WTC11 (cell line): ENCODE measurements around the gene KLHL13. TPM values are rescaled to one million over a fixed set of nuclear protein-coding genes. Genes with fewer than 3 reads are reported as not detected.

Experiments used
- ATAC-seq: fragments of 200-7000 bp; cut with Tn5 transposase; 2 replicates; pipeline ENCODE4 v1.10.0; 2021; ENCODE audit warnings: mild to moderate bottlenecking, moderate library complexity
- CTCF ChIA-PET: fragments of 300-600 bp; sonication (Branson Sonifier 250); formaldehyde crosslinking; loops from one replicate; lab custom pipeline; 2021; ENCODE audit warnings: antibody characterized with exemption; lab: Charles Lee
- POLR2A ChIA-PET: fragments of 350-600 bp; sonication (Branson Sonifier 250); formaldehyde crosslinking; loops from one replicate; lab custom pipeline; 2021; ENCODE audit warnings: antibody characterized with exemption; lab: Charles Lee
- DNase-seq: peaks from one replicate; pipeline ENCODE4 v3.0.0; 2021; ENCODE audit warnings: low spot score
- H3K27ac Mint-ChIP-seq: 2 replicates; pipeline ENCODE4 v1.8.0; 2021; ENCODE audit warnings: mixed read lengths
- H3K27me3 Mint-ChIP-seq: 2 replicates; pipeline ENCODE4 v1.8.0; 2021; ENCODE audit warnings: low read depth, mild to moderate bottlenecking, moderate library complexity, mixed read lengths
- H3K36me3 Mint-ChIP-seq: 2 replicates; pipeline ENCODE4 v1.8.0; 2021; ENCODE audit warnings: mixed read lengths
- H3K4me1 Mint-ChIP-seq: 2 replicates; pipeline ENCODE4 v1.8.0; 2022; ENCODE audit warnings: mixed read lengths
- H3K4me3 Mint-ChIP-seq: 2 replicates; pipeline ENCODE4 v1.8.0; 2021; ENCODE audit warnings: mild to moderate bottlenecking, moderate library complexity, mixed read lengths
- H3K9me3 Mint-ChIP-seq: 2 replicates; pipeline ENCODE4 v1.8.0; 2021; ENCODE audit warnings: mixed read lengths
- CBFB ChIP-seq: sonication (generic); formaldehyde crosslinking; IDR thresholded peaks from 2 replicates; pipeline ENCODE4 v1.8.1; 2022; ENCODE audit warnings: mild to moderate bottlenecking, low read depth, missing genetic modification reagents
- CREB1 ChIP-seq: sonication (generic); formaldehyde crosslinking; IDR thresholded peaks from 2 replicates; pipeline ENCODE4 v1.8.0; 2023; ENCODE audit warnings: mild to moderate bottlenecking, missing genetic modification reagents
- CTCF ChIP-seq: fragments of 200-600 bp; IDR thresholded peaks from 2 replicates; pipeline ENCODE4 v1.8.0; 2022; ENCODE audit warnings: antibody characterized with exemption
- E2F5 ChIP-seq: sonication (generic); formaldehyde crosslinking; IDR thresholded peaks from 2 replicates; pipeline ENCODE4 v1.8.1; 2022; ENCODE audit warnings: mild to moderate bottlenecking, moderate library complexity, missing genetic modification reagents
- EMX1 ChIP-seq: fragments of 250-450 bp; sonication (Bioruptor Pico); IDR thresholded peaks from 2 replicates; pipeline ENCODE4 v1.8.0; 2021; ENCODE audit warnings: mild to moderate bottlenecking
- FOXK1 ChIP-seq: sonication (generic); formaldehyde crosslinking; IDR thresholded peaks from 2 replicates; pipeline ENCODE4 v1.8.0; 2022; ENCODE audit warnings: mild to moderate bottlenecking, moderate library complexity, missing genetic modification reagents
- FOXP1 ChIP-seq: sonication (generic); formaldehyde crosslinking; IDR thresholded peaks from 2 replicates; pipeline ENCODE4 v1.8.0; 2022; ENCODE audit warnings: missing genetic modification reagents, mild to moderate bottlenecking, moderate library complexity, borderline replicate concordance
- HMGXB4 ChIP-seq: sonication (generic); formaldehyde crosslinking; IDR thresholded peaks from 2 replicates; pipeline ENCODE4 v1.8.1; 2023; ENCODE audit warnings: mild to moderate bottlenecking, moderate library complexity, missing genetic modification reagents
- JUN ChIP-seq: sonication (generic); formaldehyde crosslinking; IDR thresholded peaks from 2 replicates; pipeline ENCODE4 v1.8.0; 2023; ENCODE audit warnings: mild to moderate bottlenecking, missing genetic modification reagents
- NFE2L1 ChIP-seq: sonication (generic); formaldehyde crosslinking; IDR thresholded peaks from 2 replicates; pipeline ENCODE4 v1.8.1; 2023; ENCODE audit warnings: missing genetic modification reagents
- OVOL2 ChIP-seq: fragments of 250-450 bp; sonication (Bioruptor Pico); IDR thresholded peaks from 2 replicates; pipeline ENCODE4 v1.9.0; 2021; ENCODE audit warnings: mild to moderate bottlenecking, borderline replicate concordance
- PRRX2 ChIP-seq: fragments of 250-450 bp; sonication (Bioruptor Pico); IDR thresholded peaks from 2 replicates; pipeline ENCODE4 v1.8.0; 2021; ENCODE audit warnings: mild to moderate bottlenecking
- SMAD3 ChIP-seq: sonication (generic); formaldehyde crosslinking; IDR thresholded peaks from 2 replicates; pipeline ENCODE4 v1.8.0; 2022; ENCODE audit warnings: missing genetic modification reagents, mild to moderate bottlenecking, borderline replicate concordance
- SOX15 ChIP-seq: fragments of 250-450 bp; sonication (Bioruptor Pico); IDR thresholded peaks from 2 replicates; pipeline ENCODE4 v1.9.0; 2021; ENCODE audit warnings: mild to moderate bottlenecking
- STAT6 ChIP-seq: sonication (generic); formaldehyde crosslinking; conservative IDR thresholded peaks from 2 replicates; pipeline ENCODE4 v1.8.1; 2023; ENCODE audit warnings: mild to moderate bottlenecking, low read depth, missing genetic modification reagents, moderate library complexity
- TP53 ChIP-seq: sonication (generic); formaldehyde crosslinking; IDR thresholded peaks from 2 replicates; pipeline ENCODE4 v1.8.1; 2023; ENCODE audit warnings: mild to moderate bottlenecking, missing genetic modification reagents
- USF2 ChIP-seq: sonication (generic); formaldehyde crosslinking; IDR thresholded peaks from 2 replicates; pipeline ENCODE4 v1.8.1; 2023; ENCODE audit warnings: mild to moderate bottlenecking, missing genetic modification reagents, moderate library complexity
- ZBTB21 ChIP-seq: sonication (generic); formaldehyde crosslinking; IDR thresholded peaks from 2 replicates; pipeline ENCODE4 v1.8.1; 2023; ENCODE audit warnings: mild to moderate bottlenecking, missing genetic modification reagents, borderline replicate concordance
- ZNF425 ChIP-seq: fragments of 250-450 bp; sonication (Bioruptor Pico); conservative IDR thresholded peaks from 2 replicates; pipeline ENCODE4 v1.9.0; 2021; ENCODE audit warnings: mild to moderate bottlenecking
- ZNF671 ChIP-seq: fragments of 250-450 bp; sonication (Bioruptor Pico); IDR thresholded peaks from 2 replicates; pipeline ENCODE4 v1.8.0; 2021; ENCODE audit warnings: mild to moderate bottlenecking
- total RNA-seq: library from RNA; stranded (reverse); gene quantifications from 3 replicates; pipeline ENCODE4 v1.2.3, GENCODE V29; 2021
- TF ChIP-seq, protein P1 (sequence below): fragments of 250-450 bp; sonication (Bioruptor Pico); IDR thresholded peaks from 2 replicates; pipeline ENCODE4 v1.9.0; 2021; ENCODE audit warnings: mild to moderate bottlenecking
- TF ChIP-seq, protein P2 (sequence below): sonication (generic); formaldehyde crosslinking; IDR thresholded peaks from 2 replicates; pipeline ENCODE4 v1.8.0; 2022; ENCODE audit warnings: mild to moderate bottlenecking, missing genetic modification reagents
- TF ChIP-seq, protein P3 (sequence below): sonication (generic); formaldehyde crosslinking; IDR thresholded peaks from 2 replicates; pipeline ENCODE4 v1.8.0; 2023; ENCODE audit warnings: missing genetic modification reagents

The KLHL13 gene
- total RNA-seq, 1 experiment from 2014 or later: 7.7 TPM

DNA sequence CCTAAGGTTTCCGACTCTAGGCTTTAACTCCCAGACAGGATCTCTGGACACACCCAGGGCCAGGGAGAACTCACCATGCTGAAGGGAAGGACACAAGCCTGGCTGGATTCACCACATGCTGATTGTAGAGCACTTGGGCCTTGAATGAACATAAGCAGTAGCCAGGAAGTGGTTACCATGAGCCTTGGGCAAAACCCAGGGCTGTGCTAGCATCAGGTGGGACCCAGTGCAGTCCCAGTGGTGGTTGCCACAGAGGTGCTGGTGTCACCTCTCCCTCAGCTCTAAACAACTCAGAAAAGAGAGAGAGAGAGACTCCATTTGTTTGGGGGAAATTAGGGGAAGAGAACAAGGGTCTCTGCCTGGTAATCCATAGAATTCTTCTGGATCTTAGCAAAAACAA lies 77.0 kb downstream of the KLHL13 start (continued):
- TF ChIP-seq ZBTB21 (CRISPR knock-in tag) (no peak), NFE2L1 (no peak), ZNF671 (CRISPR knock-in tag) (no peak), FOXK1 (CRISPR knock-in tag) (no peak), EMX1 (CRISPR knock-in tag) (no peak), E2F5 (CRISPR knock-in tag) (no peak), CBFB (CRISPR knock-in tag) (no peak), TP53 (no peak)
- TF ChIP-seq, protein P1, sequence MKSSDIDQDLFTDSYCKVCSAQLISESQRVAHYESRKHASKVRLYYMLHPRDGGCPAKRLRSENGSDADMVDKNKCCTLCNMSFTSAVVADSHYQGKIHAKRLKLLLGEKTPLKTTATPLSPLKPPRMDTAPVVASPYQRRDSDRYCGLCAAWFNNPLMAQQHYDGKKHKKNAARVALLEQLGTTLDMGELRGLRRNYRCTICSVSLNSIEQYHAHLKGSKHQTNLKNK (CRISPR knock-in tag): no peak

DNA sequence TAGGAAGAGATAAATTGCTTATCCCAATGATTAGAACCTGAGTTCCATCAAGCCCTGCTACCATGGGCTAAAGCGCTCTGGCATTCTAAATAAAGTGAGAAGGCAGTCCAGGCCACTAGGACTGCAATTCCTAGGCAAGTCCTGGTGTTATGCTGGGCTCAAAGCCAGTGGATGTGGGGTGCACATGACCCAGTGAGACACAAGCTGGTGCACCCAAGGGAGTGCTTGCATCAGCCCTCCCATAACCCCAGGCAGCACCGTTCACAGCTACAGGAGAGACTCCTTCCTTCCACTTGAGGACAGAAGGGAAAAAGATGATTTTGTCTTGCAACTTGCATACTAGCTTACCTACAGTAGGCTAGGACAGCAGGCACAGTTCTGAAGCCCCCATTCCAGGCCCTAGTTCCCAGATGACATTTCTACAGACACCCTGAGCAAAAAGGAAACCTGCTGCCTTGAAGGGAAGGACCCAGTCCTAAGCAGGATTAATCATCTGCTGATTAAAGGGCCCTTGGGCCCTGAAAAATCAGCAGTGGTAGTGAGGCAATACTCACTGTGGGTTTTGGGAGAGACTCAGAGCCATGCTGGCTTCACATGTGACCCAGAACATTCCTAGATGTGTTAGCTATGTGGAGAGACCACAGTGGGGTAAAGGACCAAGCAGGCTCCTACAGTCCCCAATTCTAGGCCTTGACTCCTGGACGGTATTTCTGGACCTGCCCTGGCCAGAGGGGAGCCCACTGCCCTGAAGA lies 77.8 kb downstream of the KLHL13 start:
- POLR2A ChIA-PET: no interaction called here
- no peak overlapping the region for H3K27ac Mint-ChIP-seq
- no peaks in the 10 kb centered on the region for H3K36me3 Mint-ChIP-seq
- CTCF ChIA-PET: no interaction called here
- no peak overlapping the region for H3K4me3 Mint-ChIP-seq
- peaks cover 13% of the 10 kb centered on the region for H3K9me3 Mint-ChIP-seq
- no peak for DNase-seq
- H3K4me1 Mint-ChIP-seq: no peaks in the 10 kb centered on the region
- H3K27me3 Mint-ChIP-seq: no peaks in the 10 kb centered on the region
- ATAC-seq: no peak
- TF ChIP-seq PRRX2 (CRISPR knock-in tag) (no peak), SOX15 (CRISPR knock-in tag) (no peak), FOXP1 (CRISPR knock-in tag) (no peak), JUN (no peak), CTCF (no peak), NFE2L1 (no peak), E2F5 (CRISPR knock-in tag) (no peak), ZNF425 (no peak), STAT6 (CRISPR knock-in tag) (no peak), HMGXB4 (CRISPR knock-in tag) (no peak), USF2 (CRISPR knock-in tag) (no peak), CREB1 (CRISPR knock-in tag) (no peak), SMAD3 (CRISPR knock-in tag) (no peak), OVOL2 (CRISPR knock-in tag) (no peak)
- TF ChIP-seq, protein P2, sequence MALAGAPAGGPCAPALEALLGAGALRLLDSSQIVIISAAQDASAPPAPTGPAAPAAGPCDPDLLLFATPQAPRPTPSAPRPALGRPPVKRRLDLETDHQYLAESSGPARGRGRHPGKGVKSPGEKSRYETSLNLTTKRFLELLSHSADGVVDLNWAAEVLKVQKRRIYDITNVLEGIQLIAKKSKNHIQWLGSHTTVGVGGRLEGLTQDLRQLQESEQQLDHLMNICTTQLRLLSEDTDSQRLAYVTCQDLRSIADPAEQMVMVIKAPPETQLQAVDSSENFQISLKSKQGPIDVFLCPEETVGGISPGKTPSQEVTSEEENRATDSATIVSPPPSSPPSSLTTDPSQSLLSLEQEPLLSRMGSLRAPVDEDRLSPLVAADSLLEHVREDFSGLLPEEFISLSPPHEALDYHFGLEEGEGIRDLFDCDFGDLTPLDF: no peak
- TF ChIP-seq, protein P3, sequence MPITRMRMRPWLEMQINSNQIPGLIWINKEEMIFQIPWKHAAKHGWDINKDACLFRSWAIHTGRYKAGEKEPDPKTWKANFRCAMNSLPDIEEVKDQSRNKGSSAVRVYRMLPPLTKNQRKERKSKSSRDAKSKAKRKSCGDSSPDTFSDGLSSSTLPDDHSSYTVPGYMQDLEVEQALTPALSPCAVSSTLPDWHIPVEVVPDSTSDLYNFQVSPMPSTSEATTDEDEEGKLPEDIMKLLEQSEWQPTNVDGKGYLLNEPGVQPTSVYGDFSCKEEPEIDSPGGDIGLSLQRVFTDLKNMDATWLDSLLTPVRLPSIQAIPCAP (CRISPR knock-in tag): no peak
